Keratinocyte (primary cell): Measurements from ENCODE around the gene HYAL4. TPM values are rescaled to one million over a fixed set of nuclear protein-coding genes. Genes with fewer than 3 reads are reported as not detected.

ENCODE experiments used
- DNase-seq: peaks from one replicate; pipeline ENCODE4 v3.0.0-alpha.2; 2011; ENCODE audit warnings: low read depth, missing footprints, low spot score
- FAIRE-seq: peaks from 2 replicates; lab custom pipeline; 2011; peaks lifted over from hg19 to GRCh38; lab: Jason Lieb, UNC
- H2AFZ ChIP-seq: 2 replicates; pipeline ENCODE4 v1.6.0; 2012; ENCODE audit warnings: low read length, control low read depth, inconsistent platforms; ENCODE audit not compliant: control insufficient read depth
- H3K27ac ChIP-seq: 2 replicates; pipeline ENCODE4 v1.5.1; 2011; ENCODE audit warnings: low read length; ENCODE audit not compliant: control insufficient read depth, insufficient read depth
- H3K27me3 ChIP-seq: 3 replicates; pipeline ENCODE4 v1.6.0; 2011; ENCODE audit warnings: low read length; ENCODE audit not compliant: control insufficient read depth, insufficient read depth; ENCODE audit errors: extremely low read depth
- H3K36me3 ChIP-seq, 2 experiments: 2 replicates in 1 of 2; 3 replicates in 1 of 2; pipeline ENCODE4 v1.5.1; 2011; ENCODE audit warnings: low read length in 2 of 2, mild to moderate bottlenecking in 1 of 2; ENCODE audit not compliant: control insufficient read depth in 2 of 2, insufficient read depth in 2 of 2; ENCODE audit errors: extremely low read depth in 1 of 2
- H3K4me1 ChIP-seq: 3 replicates; pipeline ENCODE4 v1.5.1; 2011; ENCODE audit warnings: low read length; ENCODE audit not compliant: control insufficient read depth, insufficient read depth; ENCODE audit errors: extremely low read depth
- H3K4me2 ChIP-seq: 3 replicates; pipeline ENCODE4 v1.6.0; 2011; ENCODE audit warnings: low read depth, low read length; ENCODE audit not compliant: control insufficient read depth, insufficient read depth; ENCODE audit errors: extremely low read depth
- H3K4me3 ChIP-seq, 3 experiments: fragments of 200-600 bp in 1 of 3; sonication (generic) in 1 of 3; 2 replicates in 2 of 3; 3 replicates in 1 of 3; pipeline ENCODE4 v1.5.1; 2011 to 2016; ENCODE audit warnings: low read length in 3 of 3, mild to moderate bottlenecking in 3 of 3, control low read depth in 2 of 3, inconsistent platforms in 1 of 3, low read depth in 1 of 3, mixed read lengths in 1 of 3, mixed run types in 1 of 3, moderate library complexity in 1 of 3; ENCODE audit not compliant: control insufficient read depth in 2 of 3, insufficient read depth in 2 of 3; ENCODE audit errors: extremely low read depth in 1 of 3
- H3K79me2 ChIP-seq: 2 replicates; pipeline ENCODE4 v1.6.0; 2012; ENCODE audit warnings: low read length; ENCODE audit not compliant: control insufficient read depth, insufficient read depth
- H3K9ac ChIP-seq: 3 replicates; pipeline ENCODE4 v1.6.0; 2011; ENCODE audit warnings: low read length; ENCODE audit not compliant: control insufficient read depth, insufficient read depth; ENCODE audit errors: extremely low read depth
- H3K9me1 ChIP-seq: 3 replicates; pipeline ENCODE4 v1.6.0; 2011; ENCODE audit warnings: low read length; ENCODE audit not compliant: control insufficient read depth, insufficient read depth; ENCODE audit errors: extremely low read depth
- H3K9me3 ChIP-seq: 2 replicates; pipeline ENCODE4 v1.5.1; 2012; ENCODE audit warnings: low read depth, low read length; ENCODE audit not compliant: control insufficient read depth
- H4K20me1 ChIP-seq: 3 replicates; pipeline ENCODE4 v1.6.0; 2011; ENCODE audit warnings: low read length; ENCODE audit not compliant: control insufficient read depth, insufficient read depth; ENCODE audit errors: extremely low read depth
- EZH2 ChIP-seq: IDR thresholded peaks from one replicate; pipeline ENCODE4 v1.6.1; 2012; ENCODE audit warnings: inconsistent platforms, mild to moderate bottlenecking, low read length, moderate library complexity
- dilution Hi-C: fragments of 300-500 bp; cut with MboI; formaldehyde crosslinking; loops from one replicate; pipeline ENCODE4 v1.7.0; 2020; ENCODE audit warnings: low sequenced_read_pairs; ENCODE audit not compliant: extremely low pct_ligation_motif_present
- polyA plus RNA-seq, 5 experiments: library from polyadenylated mRNA; depleted of rRNA in 3 of 5; stranded (reverse) in 3 of 5; stranded (forward) in 1 of 5; unstranded in 1 of 5; fragments of >200 nt; gene quantifications; 1 replicate in 1 of 5; 2 replicates in 3 of 5; 3 replicates in 1 of 5; pipeline versions ENCODE4 v1.2.1 to v1.2.3, GENCODE V29; 2011 to 2012; ENCODE audit warnings: missing spikeins in 2 of 5, low read depth in 1 of 5, low replicate concordance in 1 of 5
- TF ChIP-seq, protein P1 (sequence below), 3 experiments: IDR thresholded peaks in 1 of 3; conservative IDR thresholded peaks in 1 of 3; optimal IDR thresholded peaks in 1 of 3; 2 replicates in 2 of 3; 3 replicates in 1 of 3; pipeline versions ENCODE3 to v1.5.1; 2011; ENCODE audit warnings: low read length in 3 of 3, mild to moderate bottlenecking in 3 of 3, moderate library complexity in 2 of 3, control low read depth in 1 of 3, inconsistent platforms in 1 of 3; ENCODE audit not compliant: insufficient read depth in 2 of 3; ENCODE audit errors: extremely low read depth in 1 of 3

HYAL4 gene
- polyA plus RNA-seq, 1 donor (not counting 4 experiments of a cell fraction or from before 2014, with no cell fraction given): 0.26 TPM

DNA sequence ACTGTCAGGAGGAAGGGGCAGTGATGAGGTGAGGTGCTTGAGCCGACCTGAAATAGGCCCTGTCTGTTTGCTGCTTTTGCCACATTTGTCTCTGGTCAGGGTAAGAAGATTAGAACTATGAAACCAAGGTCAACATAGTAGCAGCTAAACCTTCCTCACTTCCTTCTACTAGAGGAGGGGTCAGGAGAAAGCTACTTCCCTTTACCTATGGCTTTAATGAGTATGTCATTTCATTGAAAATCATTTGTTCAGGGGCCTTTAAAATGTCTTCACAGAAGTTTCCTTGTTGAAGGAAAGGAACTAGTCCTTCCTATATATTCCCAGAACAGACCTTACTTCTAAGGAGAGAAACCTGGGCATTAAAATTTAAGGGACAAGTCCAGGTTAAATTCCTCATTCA lies 19.0 kb downstream of the HYAL4 start:
- no peaks in the 10 kb centered on the region for H3K9me3 ChIP-seq
- DNase-seq: no peak
- FAIRE-seq: no peak
- H3K4me1 ChIP-seq: no peaks in the 10 kb centered on the region
- no peaks in the 10 kb centered on the region for H3K79me2 ChIP-seq
- H2AFZ ChIP-seq: no peak overlapping the region
- no peak overlapping the region for H3K4me3 ChIP-seq
- no peaks in the 10 kb centered on the region for H4K20me1 ChIP-seq
- no peak overlapping the region for H3K27ac ChIP-seq
- no peaks in the 10 kb centered on the region for H3K36me3 ChIP-seq
- no peak overlapping the region for H3K9ac ChIP-seq
- TF ChIP-seq EZH2: no peak
- TF ChIP-seq, protein P1, sequence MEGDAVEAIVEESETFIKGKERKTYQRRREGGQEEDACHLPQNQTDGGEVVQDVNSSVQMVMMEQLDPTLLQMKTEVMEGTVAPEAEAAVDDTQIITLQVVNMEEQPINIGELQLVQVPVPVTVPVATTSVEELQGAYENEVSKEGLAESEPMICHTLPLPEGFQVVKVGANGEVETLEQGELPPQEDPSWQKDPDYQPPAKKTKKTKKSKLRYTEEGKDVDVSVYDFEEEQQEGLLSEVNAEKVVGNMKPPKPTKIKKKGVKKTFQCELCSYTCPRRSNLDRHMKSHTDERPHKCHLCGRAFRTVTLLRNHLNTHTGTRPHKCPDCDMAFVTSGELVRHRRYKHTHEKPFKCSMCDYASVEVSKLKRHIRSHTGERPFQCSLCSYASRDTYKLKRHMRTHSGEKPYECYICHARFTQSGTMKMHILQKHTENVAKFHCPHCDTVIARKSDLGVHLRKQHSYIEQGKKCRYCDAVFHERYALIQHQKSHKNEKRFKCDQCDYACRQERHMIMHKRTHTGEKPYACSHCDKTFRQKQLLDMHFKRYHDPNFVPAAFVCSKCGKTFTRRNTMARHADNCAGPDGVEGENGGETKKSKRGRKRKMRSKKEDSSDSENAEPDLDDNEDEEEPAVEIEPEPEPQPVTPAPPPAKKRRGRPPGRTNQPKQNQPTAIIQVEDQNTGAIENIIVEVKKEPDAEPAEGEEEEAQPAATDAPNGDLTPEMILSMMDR (optimal IDR thresholded peaks at IDR 0.05 in 1 of 3, IDR thresholded peaks at IDR 0.05 in 1 of 3, conservative IDR thresholded peaks at IDR 0.05 in 1 of 3; ENCODE audit: extremely low read depth in 1 of 3, insufficient read depth in 2 of 3, low read length in 3 of 3): no peak
- H3K9me1 ChIP-seq: no peaks in the 10 kb centered on the region
- dilution Hi-C loops: no loop called here
- H3K4me2 ChIP-seq: no peak overlapping the region
- no peaks in the 10 kb centered on the region for H3K27me3 ChIP-seq

DNA sequence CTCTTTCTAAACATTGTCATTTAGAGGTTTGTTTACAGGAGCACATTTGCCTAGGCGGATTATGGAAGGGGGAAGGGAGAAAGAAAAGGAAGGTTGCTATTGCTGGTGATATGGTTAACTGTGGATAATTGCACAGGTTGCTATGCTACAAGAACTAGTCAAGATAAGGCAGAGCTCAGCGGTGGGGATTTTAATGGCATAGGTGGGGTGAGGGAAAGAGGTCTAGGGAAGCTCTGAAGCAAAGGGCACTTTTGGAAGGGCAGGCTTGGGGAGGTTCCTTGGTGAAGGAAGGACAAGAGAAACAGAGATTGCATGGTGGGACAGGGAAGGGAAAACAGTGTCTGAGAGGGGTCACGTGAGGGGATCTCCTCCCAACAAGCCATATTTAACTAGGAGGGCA lies 19.5 kb downstream of the HYAL4 start:
- no peak for FAIRE-seq
- TF ChIP-seq, protein P1 (optimal IDR thresholded peaks at IDR 0.05 in 1 of 3, IDR thresholded peaks at IDR 0.05 in 1 of 3, conservative IDR thresholded peaks at IDR 0.05 in 1 of 3; ENCODE audit: extremely low read depth in 1 of 3, insufficient read depth in 2 of 3, low read length in 3 of 3): no peak
- TF ChIP-seq EZH2: no peak

More for the DNA sequence above, 19.5 kb downstream of the HYAL4 start:
- Histone ChIP-seq H3K27me3 (no peaks in the 10 kb centered on the region), H3K9ac (no peak overlapping the region), H3K4me3 (no peak overlapping the region), H3K4me1 (no peaks in the 10 kb centered on the region), H3K36me3 (no peaks in the 10 kb centered on the region), H3K79me2 (no peaks in the 10 kb centered on the region), H3K9me3 (no peaks in the 10 kb centered on the region), H3K9me1 (no peaks in the 10 kb centered on the region), H2AFZ (no peak overlapping the region), H4K20me1 (no peaks in the 10 kb centered on the region), H3K27ac (no peak overlapping the region), H3K4me2 (no peak overlapping the region)
- dilution Hi-C loops: no loop called here
- no peak for DNase-seq
